ENCODE results near the gene ABHD15.

The ABHD15 gene

DNA sequence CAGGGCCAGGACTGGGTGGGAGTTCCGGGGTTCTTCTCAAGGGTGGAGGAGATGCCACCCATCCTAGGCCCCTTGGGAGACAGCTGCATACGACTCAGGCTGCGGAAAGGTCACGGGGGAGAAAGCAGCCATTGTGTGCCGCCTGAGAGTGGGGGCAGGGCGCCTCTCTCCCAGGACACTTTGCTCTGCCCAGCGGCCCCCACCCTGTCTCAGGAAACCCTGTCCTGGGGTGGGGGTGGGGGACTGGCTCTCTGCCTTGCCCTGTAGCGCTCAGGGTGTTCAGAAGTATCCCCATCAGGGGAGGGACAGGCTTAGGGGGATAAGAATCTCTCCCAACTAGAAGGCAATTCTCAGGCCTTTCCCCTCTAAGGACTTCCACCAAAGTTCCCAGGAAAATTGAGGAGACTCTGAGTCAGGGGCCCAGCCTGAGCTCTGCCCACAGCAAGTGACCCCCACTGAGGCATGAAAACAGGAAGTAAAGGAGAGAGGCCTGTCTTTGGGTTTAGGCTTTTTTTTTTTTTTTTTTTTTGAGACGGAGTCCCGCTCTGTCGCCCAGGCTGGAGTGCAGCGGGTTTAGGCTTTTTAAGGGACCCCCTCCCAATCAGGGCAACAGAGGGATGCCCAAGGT is 17.7 kb upstream of the ABHD15 start:
- TF ChIP-seq, protein P1, sequence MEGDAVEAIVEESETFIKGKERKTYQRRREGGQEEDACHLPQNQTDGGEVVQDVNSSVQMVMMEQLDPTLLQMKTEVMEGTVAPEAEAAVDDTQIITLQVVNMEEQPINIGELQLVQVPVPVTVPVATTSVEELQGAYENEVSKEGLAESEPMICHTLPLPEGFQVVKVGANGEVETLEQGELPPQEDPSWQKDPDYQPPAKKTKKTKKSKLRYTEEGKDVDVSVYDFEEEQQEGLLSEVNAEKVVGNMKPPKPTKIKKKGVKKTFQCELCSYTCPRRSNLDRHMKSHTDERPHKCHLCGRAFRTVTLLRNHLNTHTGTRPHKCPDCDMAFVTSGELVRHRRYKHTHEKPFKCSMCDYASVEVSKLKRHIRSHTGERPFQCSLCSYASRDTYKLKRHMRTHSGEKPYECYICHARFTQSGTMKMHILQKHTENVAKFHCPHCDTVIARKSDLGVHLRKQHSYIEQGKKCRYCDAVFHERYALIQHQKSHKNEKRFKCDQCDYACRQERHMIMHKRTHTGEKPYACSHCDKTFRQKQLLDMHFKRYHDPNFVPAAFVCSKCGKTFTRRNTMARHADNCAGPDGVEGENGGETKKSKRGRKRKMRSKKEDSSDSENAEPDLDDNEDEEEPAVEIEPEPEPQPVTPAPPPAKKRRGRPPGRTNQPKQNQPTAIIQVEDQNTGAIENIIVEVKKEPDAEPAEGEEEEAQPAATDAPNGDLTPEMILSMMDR (IDR thresholded peaks at IDR 0.05; ENCODE audit: insufficient read depth, low read length, poor library complexity, severe bottlenecking) = no peak
- peaks cover 15% of the 10 kb centered on the region for H3K36me3 ChIP-seq (ENCODE audit: control insufficient read depth, insufficient read depth, low read length)
- no peak for DNase-seq (ENCODE audit: extremely low read depth, insufficient read length)
- no peaks in the 10 kb centered on the region for H3K27me3 ChIP-seq (replicated peaks; ENCODE audit: control insufficient read depth, insufficient read depth, low read length)
- no peak overlapping the region for H3K4me3 ChIP-seq (replicated peaks; ENCODE audit: low read depth, low read length)

DNA sequence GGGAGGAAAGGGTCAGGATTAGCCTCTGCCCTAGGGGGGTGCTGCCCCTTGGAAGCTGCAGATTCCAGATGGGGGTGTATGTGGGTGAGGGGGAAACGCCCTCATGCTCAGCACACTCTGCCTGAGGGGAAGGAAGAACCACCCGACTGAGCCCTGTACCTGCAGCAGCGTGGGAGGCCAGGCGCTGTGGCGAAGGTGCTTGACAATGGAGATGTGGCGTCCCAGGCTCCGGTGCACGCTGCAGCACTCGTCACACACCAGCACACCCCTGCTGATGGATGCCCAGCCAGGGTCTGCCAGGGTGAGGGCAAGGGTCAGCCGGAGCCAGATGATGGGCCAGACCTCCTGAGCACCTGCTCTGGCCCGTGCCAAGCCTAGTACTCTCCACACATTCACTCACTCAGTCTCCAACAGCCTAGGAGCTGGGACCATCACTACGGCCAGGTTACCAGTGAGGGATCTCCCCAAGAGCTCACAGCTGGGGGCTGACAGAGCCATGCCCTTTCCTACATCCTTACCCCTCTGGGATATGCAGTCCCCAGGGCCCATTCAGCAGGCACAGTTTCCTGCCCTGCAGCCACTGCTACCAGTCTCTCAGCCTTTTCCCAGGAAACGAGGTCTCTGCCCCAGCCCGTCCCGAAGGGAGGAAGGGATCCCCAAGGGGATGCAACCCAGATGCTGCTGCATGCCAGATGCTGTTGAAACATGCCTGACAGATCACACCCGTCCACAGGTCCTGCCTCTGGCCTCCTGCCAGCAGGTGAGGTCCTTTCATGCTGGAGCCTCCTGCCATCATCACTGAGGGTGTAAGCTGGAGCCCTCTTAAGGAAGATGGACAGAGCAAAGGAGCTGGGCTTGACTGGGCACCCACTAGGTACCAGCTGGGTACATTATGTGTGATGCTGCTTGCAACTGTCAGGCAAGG is 16.7 kb upstream of the ABHD15 start:
- Histone ChIP-seq H3K36me3 (ENCODE audit: control insufficient read depth, insufficient read depth, low read length) (peaks cover 15% of the 10 kb centered on the region), H3K4me3 (replicated peaks; ENCODE audit: low read depth, low read length) (no peak overlapping the region), H3K27me3 (replicated peaks; ENCODE audit: control insufficient read depth, insufficient read depth, low read length) (no peaks in the 10 kb centered on the region)
- no peak for DNase-seq (ENCODE audit: extremely low read depth, insufficient read length)
- TF ChIP-seq, protein P1 (IDR thresholded peaks at IDR 0.05; ENCODE audit: insufficient read depth, low read length, poor library complexity, severe bottlenecking) = no peak

DNA sequence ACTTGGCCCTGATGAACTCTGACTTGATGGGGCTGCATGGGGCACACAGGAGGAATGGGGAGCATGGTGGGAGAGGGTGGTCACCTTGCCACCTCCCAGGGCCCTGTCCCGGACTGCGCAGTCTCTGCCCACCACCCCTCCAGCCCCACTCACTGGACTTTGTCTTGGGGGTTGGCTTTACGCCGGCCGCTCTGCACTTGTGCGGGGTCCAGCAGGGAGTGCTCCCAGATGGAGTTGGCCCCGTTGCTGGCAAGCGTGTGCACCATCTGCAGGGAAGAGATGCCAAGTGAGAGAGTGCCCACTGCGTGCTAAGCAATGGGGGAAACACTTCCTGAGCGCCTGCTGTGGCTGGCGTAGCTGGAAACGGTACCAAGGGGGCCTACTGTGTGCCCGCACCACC is 15.9 kb upstream of the ABHD15 start:
- TF ChIP-seq, protein P1 (IDR thresholded peaks at IDR 0.05; ENCODE audit: insufficient read depth, low read length, poor library complexity, severe bottlenecking) = no peak
- Histone ChIP-seq H3K36me3 (ENCODE audit: control insufficient read depth, insufficient read depth, low read length) (peaks cover 18% of the 10 kb centered on the region), H3K4me3 (replicated peaks; ENCODE audit: low read depth, low read length) (no peak overlapping the region), H3K27me3 (replicated peaks; ENCODE audit: control insufficient read depth, insufficient read depth, low read length) (no peaks in the 10 kb centered on the region)
- no peak for DNase-seq (ENCODE audit: extremely low read depth, insufficient read length)

DNA sequence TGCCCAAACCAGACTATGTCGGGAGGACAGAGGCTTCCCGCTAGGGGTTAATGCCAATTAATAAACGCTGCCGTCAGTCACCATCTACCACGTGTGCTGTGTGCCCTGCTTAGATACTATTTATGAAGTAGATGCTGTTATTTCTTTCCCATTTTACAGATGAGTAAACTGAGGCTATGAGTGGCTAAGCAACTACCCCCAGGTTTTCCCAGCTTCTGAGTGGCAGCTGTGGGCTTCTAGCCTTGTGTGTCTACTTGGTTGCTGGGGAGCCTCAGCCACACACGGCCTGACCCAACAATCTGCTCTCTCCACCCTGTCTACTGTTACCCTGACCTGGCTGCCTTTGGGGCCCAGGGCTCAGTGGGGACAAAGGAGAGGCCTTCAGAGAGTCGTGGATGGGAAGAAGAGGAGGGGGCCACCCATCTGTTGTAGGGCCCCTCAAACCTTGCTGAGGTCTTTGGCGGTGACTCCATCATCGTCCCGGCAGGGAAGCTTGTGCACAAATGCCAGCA is 15.5 kb upstream of the ABHD15 start:
- H3K27me3 ChIP-seq (replicated peaks; ENCODE audit: control insufficient read depth, insufficient read depth, low read length) = no peaks in the 10 kb centered on the region
- DNase-seq (ENCODE audit: extremely low read depth, insufficient read length) = no peak
- H3K36me3 ChIP-seq (ENCODE audit: control insufficient read depth, insufficient read depth, low read length) = peaks cover 19% of the 10 kb centered on the region
- H3K4me3 ChIP-seq (replicated peaks; ENCODE audit: low read depth, low read length) = no peak overlapping the region
- TF ChIP-seq, protein P1 (IDR thresholded peaks at IDR 0.05; ENCODE audit: insufficient read depth, low read length, poor library complexity, severe bottlenecking) = no peak

DNA sequence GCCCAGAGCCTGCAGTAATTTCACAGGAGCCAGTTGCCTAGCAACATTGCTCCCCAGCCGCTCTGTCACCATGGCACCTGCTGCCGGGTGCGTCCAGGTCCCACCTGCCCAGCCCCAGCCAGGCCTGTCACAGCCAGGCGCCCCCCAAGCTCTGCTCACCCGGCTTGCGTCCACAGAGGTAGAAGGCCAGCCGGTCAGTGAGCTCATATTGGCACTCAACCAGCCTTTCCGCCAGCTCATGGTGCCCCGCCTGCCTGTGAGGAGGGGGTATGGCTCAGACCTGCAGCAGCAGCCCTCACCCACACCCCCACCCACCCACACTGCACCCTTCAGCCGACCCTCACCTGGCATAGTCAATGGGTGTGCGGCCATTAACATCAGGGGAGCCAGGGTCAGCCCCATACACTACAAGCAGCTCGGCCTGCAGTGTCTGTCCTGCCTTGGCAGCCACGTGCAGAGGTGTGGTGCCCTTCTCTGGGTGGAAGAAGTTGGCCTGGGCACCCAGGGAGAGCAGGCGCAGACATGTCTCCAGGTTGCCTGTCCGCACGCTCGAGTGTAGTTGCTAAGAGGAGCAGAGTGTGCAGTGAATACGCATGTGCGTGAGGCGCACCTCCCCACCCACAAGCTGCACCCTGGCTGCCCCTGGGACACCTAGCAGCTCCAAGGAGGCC is 14.9 kb upstream of the ABHD15 start:
- H3K36me3 ChIP-seq (ENCODE audit: control insufficient read depth, insufficient read depth, low read length) = peaks cover 19% of the 10 kb centered on the region
- H3K27me3 ChIP-seq (replicated peaks; ENCODE audit: control insufficient read depth, insufficient read depth, low read length) = no peaks in the 10 kb centered on the region
- no peak overlapping the region for H3K4me3 ChIP-seq (replicated peaks; ENCODE audit: low read depth, low read length)
- DNase-seq (ENCODE audit: extremely low read depth, insufficient read length) = no peak
- TF ChIP-seq, protein P1 (IDR thresholded peaks at IDR 0.05; ENCODE audit: insufficient read depth, low read length, poor library complexity, severe bottlenecking) = no peak

Data from GM06990 (cell line).